ENCODE measurements around the gene IRAK1. TPM values are rescaled to one million over a fixed set of nuclear protein-coding genes. Genes with fewer than 3 reads are reported as not detected.

IRAK1 gene
- total RNA-seq, 2 experiments from 2014 or later = 201 to 202 TPM

- POLR2A ChIA-PET = no interaction called here
- CTCF ChIA-PET = no interaction called here
Measured at GRCh38 chrX:154023276-154024000, 3.7 kb upstream of the IRAK1 start.

GRCh38 chrX:154022108-154022507, 2.4 kb upstream of the IRAK1 start:
- ChIA-PET POLR2A (no interaction called here), CTCF (no interaction called here)

GRCh38 chrX:154021131-154021611, 1.5 kb upstream of the IRAK1 start:
- CTCF ChIA-PET = no interaction called here
- POLR2A ChIA-PET = no interaction called here

DNA sequence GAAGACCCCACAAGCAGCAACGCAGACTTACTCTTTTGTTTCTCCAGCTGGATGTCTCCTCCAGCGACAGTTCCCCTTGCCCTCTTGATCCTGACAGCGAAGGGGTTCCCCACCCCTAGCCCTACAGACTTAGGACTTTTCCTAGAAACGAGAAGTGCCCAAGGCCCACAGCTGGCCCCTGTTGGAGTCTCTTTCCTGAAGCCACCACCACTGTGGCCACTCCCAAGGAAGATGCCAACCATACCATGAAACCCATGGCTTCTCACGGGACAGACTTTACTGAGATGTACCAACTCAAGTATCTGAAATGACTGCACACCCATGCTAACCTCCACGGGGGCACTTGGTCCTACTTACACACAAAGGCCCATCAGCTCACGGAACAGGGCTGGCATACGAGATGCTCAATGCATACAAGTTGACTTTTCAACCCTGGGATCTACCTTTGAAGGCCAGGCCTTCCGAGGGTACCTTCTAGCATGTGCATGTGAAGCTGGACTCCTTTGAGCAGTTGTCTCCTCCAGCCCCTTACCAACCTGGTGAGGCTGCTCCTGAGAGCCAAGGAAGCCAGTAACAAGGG, 924 bp upstream of the IRAK1 start:
- ChIA-PET CTCF (interaction anchor here (0.9 kb wide), 1 partner anchor 17 kb away, joined by 5 read pairs; no protein-coding TSS in a partner anchor), POLR2A (interaction anchor here (0.7 to 1.2 kb wide), 3 partner anchors 31 to 73 kb away, joined by 3 to 5 read pairs (median 4); no protein-coding TSS in a partner anchor)

DNA sequence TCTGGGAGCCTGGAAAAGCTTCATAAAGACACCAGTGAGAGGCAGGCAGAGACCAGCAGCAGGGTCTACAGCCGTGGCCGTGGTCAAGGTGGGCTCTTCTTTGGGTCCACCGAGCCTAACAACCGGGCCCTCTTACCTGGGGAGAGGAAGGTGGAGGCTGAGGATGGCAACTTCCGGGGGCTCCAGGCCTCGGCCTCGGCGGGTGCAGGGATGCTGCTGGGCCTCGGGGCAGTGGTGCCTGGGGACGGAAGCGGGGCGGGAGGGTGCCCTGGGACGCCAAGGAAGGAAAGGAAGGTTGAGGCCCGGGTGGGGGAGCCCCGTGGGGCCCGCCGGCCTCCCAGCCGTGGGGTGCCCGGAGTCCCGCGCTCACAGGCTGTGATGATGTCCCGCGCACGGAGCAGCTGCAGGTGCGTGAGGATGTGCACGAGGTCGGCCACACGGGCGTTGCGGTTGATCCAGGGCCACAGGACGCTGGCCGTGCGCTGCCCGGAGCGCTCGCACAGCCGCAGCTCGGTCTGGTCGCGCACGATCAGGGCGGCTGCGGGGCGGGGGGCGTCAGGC, 561 bp downstream of the IRAK1 start:
- POLR2A ChIA-PET = no interaction called here

DNA sequence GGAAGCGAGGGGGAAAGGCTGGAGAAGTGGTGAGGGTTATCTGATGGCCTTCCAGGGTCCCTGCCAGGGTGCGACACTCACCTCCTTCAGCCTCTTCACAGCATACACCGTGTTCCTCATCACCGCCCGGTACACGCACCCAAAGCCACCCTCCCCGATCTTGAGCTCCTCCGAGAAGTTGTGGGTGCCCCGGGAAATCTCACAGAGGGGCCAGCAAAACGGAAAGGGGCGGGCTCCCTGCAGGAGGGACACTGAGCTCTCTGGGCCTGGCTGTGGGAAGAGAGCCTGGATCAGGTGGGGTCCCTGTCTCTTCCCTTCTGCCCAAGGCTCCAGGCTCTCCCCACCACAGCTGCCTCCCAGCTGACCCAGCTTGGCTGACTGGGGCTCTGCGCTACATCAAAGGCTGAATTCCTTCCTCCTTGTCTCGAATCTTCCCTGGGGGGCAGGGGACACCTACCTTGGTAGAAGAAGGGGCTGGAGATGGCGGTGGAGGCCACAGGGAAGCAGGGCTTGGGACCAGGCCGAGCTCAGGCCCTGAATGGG, 1.1 kb downstream of the IRAK1 start:
- CTCF ChIA-PET = interaction anchor here (0.6 to 1.0 kb wide), 3 partner anchors 32 to 75 kb away, joined by 3 to 4 read pairs (median 3); no protein-coding TSS in a partner anchor
- POLR2A ChIA-PET = no interaction called here

More for the DNA sequence above, 561 bp downstream of the IRAK1 start:
- CTCF ChIA-PET = interaction anchor here (0.6 to 1.0 kb wide), 3 partner anchors 33 to 74 kb away, joined by 3 to 4 read pairs (median 3); no protein-coding TSS in a partner anchor

DNA sequence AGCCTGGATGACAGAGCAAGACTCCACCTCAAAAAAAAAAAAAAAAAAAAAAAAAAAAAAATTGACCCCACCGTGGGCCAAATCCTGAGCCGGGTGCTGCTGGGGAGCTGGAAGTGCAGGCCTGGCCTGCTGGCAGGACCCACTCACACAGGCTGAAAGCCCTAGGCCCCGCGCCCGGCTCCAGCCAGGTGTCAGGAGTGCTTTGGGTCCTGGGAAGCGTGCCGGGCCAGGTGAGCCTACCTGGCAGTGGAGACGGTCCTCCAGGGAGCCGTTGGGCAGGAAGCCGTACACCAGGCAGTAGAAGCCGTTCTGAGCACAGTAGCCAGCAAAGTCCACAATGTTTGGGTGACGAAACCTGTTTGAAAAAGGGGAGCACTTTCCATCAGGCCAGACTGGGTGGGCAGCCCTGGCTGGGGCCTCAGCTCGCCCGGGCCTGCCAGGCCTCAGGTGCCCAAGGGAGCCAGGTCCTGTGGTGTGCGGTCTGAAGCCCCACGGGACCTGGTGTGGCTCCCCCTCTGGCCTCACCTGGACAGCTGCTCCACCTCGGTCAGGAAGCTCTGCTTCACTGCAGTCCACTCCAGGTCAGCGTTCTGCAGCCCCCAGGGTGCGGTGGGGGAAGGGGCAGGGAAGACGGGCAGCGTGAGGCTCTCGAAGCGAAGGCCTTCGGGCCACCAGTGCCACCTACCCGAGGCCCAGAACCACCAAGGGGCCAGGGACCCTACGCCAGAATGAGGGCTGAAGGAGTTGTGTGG, 1.8 kb downstream of the IRAK1 start:
- ChIA-PET CTCF (interaction anchor here (0.6 to 0.9 kb wide), 2 partner anchors 18 to 32 kb away, joined by 3 to 4 read pairs; no protein-coding TSS in a partner anchor), POLR2A (interaction anchor here (0.6 kb wide), 1 partner anchor 131 kb away, joined by 4 read pairs; no protein-coding TSS in a partner anchor)

GRCh38 chrX:154016366-154017076, 3.2 kb downstream of the IRAK1 start:
- ChIA-PET POLR2A (no interaction called here), CTCF (interaction anchor here (0.6 to 1.2 kb wide), 2 partner anchors 10 to 14 kb away, joined by 3 read pairs; no protein-coding TSS in a partner anchor)

GRCh38 chrX:154015581-154016264, 4.0 kb downstream of the IRAK1 start:
- POLR2A ChIA-PET = no interaction called here
- CTCF ChIA-PET = interaction anchor here (3.9 kb wide), 1 partner anchor 12 kb away, joined by 23 read pairs; no protein-coding TSS in a partner anchor

- ChIA-PET CTCF (interaction anchor here (0.7 to 3.9 kb wide), 5 partner anchors 11 to 41 kb away, joined by 3 to 23 read pairs (median 3); no protein-coding TSS in a partner anchor), POLR2A (interaction anchor here (0.8 kb wide), 1 partner anchor 68 kb away, joined by 9 read pairs; no protein-coding TSS in a partner anchor)
Measured at GRCh38 chrX:154014429-154015380, 5.0 kb downstream of the IRAK1 start.

DNA sequence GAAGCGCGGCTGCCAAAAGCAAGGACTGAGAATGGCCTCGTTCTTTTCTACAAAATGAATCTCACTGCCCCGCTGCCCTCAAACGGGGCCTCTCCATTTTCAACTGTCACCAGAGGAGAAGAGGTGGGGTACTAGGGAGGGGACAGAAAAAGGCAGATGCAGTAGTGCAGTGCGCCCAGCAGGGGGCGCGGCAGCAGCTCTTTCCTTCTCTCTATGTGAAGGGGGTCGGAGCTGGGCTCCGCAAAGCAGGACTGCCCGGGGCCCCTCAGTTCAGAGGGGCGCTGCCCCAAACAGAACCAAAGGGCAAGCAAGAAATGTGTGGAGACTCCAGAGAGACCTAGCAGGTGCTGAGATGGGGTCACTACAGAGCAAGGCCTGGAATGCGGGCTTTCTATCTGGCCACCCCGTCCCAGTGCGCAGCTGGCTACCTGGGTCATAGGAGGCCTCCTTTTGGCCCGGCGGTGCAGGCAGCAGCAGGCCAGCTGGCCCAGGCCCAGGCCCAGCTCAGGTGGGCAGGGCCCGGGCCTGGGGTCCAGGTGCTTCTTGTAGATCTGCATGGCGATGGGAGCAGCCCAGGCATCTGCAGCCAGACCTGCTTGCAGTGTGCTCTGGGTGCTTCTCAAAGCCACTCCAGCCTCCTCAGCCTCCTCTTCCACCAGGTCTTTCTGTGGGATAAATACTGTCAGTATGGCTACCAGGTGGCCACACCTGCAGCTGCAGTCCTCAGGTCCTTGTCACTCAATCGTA, 5.9 kb downstream of the IRAK1 start:
- POLR2A ChIA-PET = interaction anchor here (0.8 kb wide), 1 partner anchor 67 kb away, joined by 9 read pairs; no protein-coding TSS in a partner anchor
- CTCF ChIA-PET = interaction anchor here (0.7 to 3.9 kb wide), 9 partner anchors 11 to 105 kb away, joined by 3 to 23 read pairs (median 4); no protein-coding TSS in a partner anchor

DNA sequence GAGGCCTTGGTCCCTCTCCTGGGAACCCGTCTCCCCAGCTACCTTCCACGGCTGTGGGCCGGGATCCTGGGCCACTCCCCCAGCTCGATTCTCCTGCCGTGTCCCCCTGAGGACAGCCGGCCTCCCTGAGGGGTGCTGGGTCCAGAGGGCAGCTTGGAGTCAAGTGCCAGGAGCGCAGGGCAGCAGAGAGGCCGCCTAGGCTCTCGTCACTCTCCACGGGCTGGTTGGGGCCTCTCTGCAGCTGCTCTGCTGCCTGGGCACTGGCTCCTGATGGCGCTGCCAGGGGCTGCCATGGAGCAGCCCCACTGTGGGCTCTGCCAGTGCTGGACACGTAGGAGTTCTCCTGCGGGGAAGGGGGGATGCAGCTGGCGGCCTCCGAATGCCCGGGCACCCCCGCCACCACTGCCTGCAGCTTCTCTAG, 6.7 kb downstream of the IRAK1 start:
- CTCF ChIA-PET = interaction anchor here (1.1 to 3.9 kb wide), 7 partner anchors 10 to 105 kb away, joined by 3 to 23 read pairs (median 4); no protein-coding TSS in a partner anchor

GRCh38 chrX:154012336-154012991, 7.2 kb downstream of the IRAK1 start:
- ChIA-PET POLR2A (interaction anchor here (0.5 kb wide), 1 partner anchor 102 kb away, joined by 6 read pairs; no protein-coding TSS in a partner anchor), CTCF (interaction anchor here (1.1 to 3.9 kb wide), 6 partner anchors 9 to 106 kb away, joined by 3 to 23 read pairs (median 5); no protein-coding TSS in a partner anchor)

More for the DNA sequence above, 6.7 kb downstream of the IRAK1 start:
- POLR2A ChIA-PET = interaction anchor here (0.5 kb wide), 1 partner anchor 102 kb away, joined by 6 read pairs; no protein-coding TSS in a partner anchor

DNA sequence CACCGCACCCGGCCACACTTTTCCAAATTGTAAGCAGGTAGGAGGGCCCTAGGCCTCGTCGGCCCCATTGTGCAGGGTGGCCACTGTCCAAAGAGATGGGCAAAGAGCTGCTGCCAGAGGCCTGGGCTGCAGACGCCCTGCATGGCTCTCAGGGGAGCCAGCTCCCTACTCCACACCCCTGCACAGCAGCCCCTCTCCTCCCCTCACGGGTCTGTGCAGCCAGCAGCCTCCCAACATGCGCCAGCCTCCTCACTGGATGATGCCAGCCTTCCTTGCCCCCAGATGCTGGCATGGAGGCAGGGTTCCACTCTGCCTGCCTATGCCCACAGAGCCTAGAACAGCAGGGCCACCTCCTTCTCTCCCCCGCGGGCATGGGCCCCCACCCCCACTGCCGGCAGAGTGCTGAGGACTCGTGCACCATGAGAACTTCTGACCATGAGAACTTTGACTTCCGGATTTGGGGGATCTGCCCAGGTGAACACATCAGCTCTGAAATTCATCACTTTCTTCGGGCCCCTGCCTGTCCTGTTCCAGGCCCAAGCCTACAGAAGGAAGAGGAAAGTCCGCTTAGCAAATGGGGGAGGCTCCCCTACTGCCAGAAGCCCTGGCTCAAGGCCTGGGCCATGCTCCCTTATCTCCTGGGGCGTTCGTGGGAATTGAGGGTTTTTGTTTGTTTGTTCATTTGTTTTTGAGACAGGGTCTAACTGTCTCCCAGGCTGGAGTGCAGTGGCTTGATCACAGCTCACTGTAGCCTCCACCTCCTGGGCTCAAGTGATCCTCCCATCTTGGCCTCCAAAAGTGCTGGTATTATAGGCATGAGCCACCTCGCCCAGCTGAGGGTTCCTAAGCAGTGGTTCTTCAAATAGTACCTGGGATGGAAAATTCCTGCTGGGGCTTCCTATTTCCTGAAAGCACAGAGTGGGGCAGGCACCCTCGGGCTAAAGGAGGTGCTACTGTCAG, 8.0 kb downstream of the IRAK1 start:
- CTCF ChIA-PET = interaction anchor here (2.0 to 3.9 kb wide), 3 partner anchors 8 to 40 kb away, joined by 6 to 23 read pairs (median 9); no protein-coding TSS in a partner anchor

More for the DNA sequence above, 8.0 kb downstream of the IRAK1 start:
- POLR2A ChIA-PET = no interaction called here
